Psoas muscle (tissue), 8 donors: Measurements from ENCODE around the gene PRKCH. TPM values are rescaled to one million over a fixed set of nuclear protein-coding genes. Genes with fewer than 3 reads are reported as not detected.
A peak's percentile ranks its signal among the peaks of the same experiment; 100 is the strongest.

Experiments used
- ATAC-seq, 4 donors: fragments of 200-7000 bp; cut with Tn5 transposase; one replicate each; pipeline ENCODE4 v1.9.1; 2020; ENCODE audit warnings: moderate library complexity in 3 of 4, mild to moderate bottlenecking in 2 of 4
- DNase-seq, 2 donors: peaks; one replicate each; pipeline ENCODE4 v3.0.0-alpha.2; 2020
- H3K27ac ChIP-seq: fragments of 200-600 bp; one replicate; pipeline ENCODE4 v1.8.0; 2022
- H3K27me3 ChIP-seq, 3 donors: fragments of 200-600 bp in 1 of 3; one replicate each; pipeline versions ENCODE4 v1.6.1 to v1.8.0; 2013 to 2022; ENCODE audit warnings: low read length in 2 of 3, mild to moderate bottlenecking in 2 of 3, moderate library complexity in 1 of 3; ENCODE audit not compliant: insufficient read depth in 3 of 3
- H3K36me3 ChIP-seq, 2 donors: fragments of 200-600 bp in 1 of 2; one replicate each; pipeline versions ENCODE4 v1.6.1 to v1.8.0; 2013 to 2022; ENCODE audit warnings: low read depth in 1 of 2, mild to moderate bottlenecking in 1 of 2, moderate library complexity in 1 of 2; ENCODE audit not compliant: insufficient read depth in 1 of 2
- H3K4me1 ChIP-seq: fragments of 200-600 bp; one replicate; pipeline ENCODE4 v1.8.0; 2022
- H3K4me3 ChIP-seq: fragments of 200-600 bp; one replicate; pipeline ENCODE4 v1.8.0; 2022; ENCODE audit warnings: mild to moderate bottlenecking
- H3K9me3 ChIP-seq: fragments of 200-600 bp; one replicate; pipeline ENCODE4 v1.8.0; 2022
- WGBS, 3 donors: extraction: QIAGEN DNeasy Blood & Tissue Kit; methylation state at CpG; one replicate each; pipeline versions ENCODE4 v1.1.6 to v1.1.7; 2013; 5-methylcytosine and 5-hydroxymethylcytosine counted together
- intact Hi-C, 2 donors: fragments of 100-400 bp; cut with DNase I; formaldehyde crosslinking; loops; one replicate each; pipeline versions ENCODE4 v1.11.0 to v1.14.2; 2022
- polyA plus RNA-seq, 3 donors: library from polyadenylated mRNA; stranded (reverse); fragments of 200-250 nt; gene quantifications; one replicate each; pipeline ENCODE4 v1.2.3, GENCODE V29; 2013
- total RNA-seq, 4 donors: library from RNA; stranded (reverse); fragmentation: NEBNext Ultra II Directional in 2 of 4; extraction: Animal tissue kit (Norgen Biotek cat#: 25700) in 2 of 4; gene quantifications; one replicate each; pipeline versions ENCODE4 v1.2.1 to v1.2.4, GENCODE V29; 2021 to 2023
- TF ChIP-seq, protein P1 (sequence below): fragments of 200-600 bp; IDR thresholded peaks from one replicate; pipeline ENCODE4 v1.8.0; 2022; ENCODE audit warnings: antibody characterized with exemption
- donor health status: healthy with polysubstance abuse.
- donor health status: DM: no; HTN: no; CAD: no; lungs with moderate emphysema.
- donor health status: Bipolar disorder and iron deficiency.
- donor health status: healthy.
- donor health status: DM: yes; HTN: yes; CAD: no.
- donor health status: DM: no; HTN: no; CAD: no.
- donor health status: DM: no; HTN: no; CAD: no.
- donor health status: DM: yes; HTN: yes; CAD: no.

PRKCH gene
- total and polyA plus RNA-seq, 7 donors: 5.9 to 17.9 (median 11.1) TPM

DNA sequence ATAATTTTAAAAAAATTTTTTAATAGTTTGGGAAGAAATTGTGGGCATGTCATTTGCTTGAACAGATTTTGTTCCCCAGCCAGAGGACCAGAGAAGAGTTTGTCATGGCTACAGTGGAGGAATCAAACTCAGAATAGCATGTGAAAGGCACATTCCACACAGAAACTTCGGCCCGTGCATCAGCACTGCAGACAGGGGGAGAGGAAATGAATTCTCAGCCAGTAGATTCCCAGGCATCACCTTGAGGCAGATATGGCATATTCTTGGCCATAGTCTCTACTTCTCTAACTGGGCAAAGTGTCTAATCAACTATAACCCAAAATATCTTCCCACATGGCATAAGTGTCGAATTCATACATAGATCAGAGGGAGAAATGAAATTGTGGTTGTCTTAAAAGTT, 153.3 kb downstream of the PRKCH start:
- peaks cover 46% of the 10 kb centered on the region for H3K4me1 ChIP-seq
- WGBS, 3 donors: 55 to 69% (median 65%) methylated on average over 3 of the region's 3 CpGs
- intact Hi-C loops: loop anchor here (5.0 kb wide), 3 partner anchors 88 to 288 kb away; partner anchors contain the start of gene SNAPC1 (in 1 of the 2)
- peak overlapping the region; percentile 13 for H3K27ac ChIP-seq
- H3K4me3 ChIP-seq: no peak overlapping the region
- H3K9me3 ChIP-seq: no peaks in the 10 kb centered on the region
- ATAC-seq (no peak), DNase-seq (no peak)
- no peaks in the 10 kb centered on the region for H3K36me3 ChIP-seq
- TF ChIP-seq, protein P1, sequence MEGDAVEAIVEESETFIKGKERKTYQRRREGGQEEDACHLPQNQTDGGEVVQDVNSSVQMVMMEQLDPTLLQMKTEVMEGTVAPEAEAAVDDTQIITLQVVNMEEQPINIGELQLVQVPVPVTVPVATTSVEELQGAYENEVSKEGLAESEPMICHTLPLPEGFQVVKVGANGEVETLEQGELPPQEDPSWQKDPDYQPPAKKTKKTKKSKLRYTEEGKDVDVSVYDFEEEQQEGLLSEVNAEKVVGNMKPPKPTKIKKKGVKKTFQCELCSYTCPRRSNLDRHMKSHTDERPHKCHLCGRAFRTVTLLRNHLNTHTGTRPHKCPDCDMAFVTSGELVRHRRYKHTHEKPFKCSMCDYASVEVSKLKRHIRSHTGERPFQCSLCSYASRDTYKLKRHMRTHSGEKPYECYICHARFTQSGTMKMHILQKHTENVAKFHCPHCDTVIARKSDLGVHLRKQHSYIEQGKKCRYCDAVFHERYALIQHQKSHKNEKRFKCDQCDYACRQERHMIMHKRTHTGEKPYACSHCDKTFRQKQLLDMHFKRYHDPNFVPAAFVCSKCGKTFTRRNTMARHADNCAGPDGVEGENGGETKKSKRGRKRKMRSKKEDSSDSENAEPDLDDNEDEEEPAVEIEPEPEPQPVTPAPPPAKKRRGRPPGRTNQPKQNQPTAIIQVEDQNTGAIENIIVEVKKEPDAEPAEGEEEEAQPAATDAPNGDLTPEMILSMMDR: no peak
- H3K27me3 ChIP-seq: no peaks in the 10 kb centered on the region

DNA sequence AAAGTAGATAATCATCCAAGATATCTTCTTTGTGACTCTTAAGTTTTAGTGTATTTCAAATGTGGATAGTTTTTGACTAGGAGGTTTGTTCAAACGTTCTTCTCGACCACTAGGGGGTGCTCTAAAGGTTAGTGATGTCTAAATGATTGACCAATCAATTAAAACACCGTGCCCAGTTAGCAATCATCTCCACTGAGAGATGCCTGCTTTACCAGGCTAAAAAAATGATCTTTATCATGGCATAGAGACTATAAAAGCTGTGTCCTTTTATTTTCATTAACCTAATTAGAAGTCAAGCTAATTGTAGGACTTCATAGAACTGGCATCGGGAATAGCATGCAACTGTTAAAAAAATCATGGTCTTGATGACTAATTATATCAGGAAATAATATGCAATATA, 153.9 kb downstream of the PRKCH start:
- ATAC-seq (peak in 3 of 4 donors; percentile 47 to 73 (median 52)), DNase-seq (no peak)
- peak overlapping the region; percentile 81 for H3K27ac ChIP-seq
- 23 to 24% (median 23%) methylated on average over 4 of the region's 4 CpGs for WGBS, 3 donors
- intact Hi-C loops: loop anchor here in 1 of 2 donors (5.0 kb wide), 2 partner anchors 87 to 287 kb away; partner anchors contain the start of gene SNAPC1
- no peak overlapping the region for H3K4me3 ChIP-seq
- H3K27me3 ChIP-seq: no peaks in the 10 kb centered on the region
- H3K9me3 ChIP-seq: no peaks in the 10 kb centered on the region
- H3K4me1 ChIP-seq: peaks cover 45% of the 10 kb centered on the region
- TF ChIP-seq, protein P1: peak; percentile 79
- no peaks in the 10 kb centered on the region for H3K36me3 ChIP-seq

DNA sequence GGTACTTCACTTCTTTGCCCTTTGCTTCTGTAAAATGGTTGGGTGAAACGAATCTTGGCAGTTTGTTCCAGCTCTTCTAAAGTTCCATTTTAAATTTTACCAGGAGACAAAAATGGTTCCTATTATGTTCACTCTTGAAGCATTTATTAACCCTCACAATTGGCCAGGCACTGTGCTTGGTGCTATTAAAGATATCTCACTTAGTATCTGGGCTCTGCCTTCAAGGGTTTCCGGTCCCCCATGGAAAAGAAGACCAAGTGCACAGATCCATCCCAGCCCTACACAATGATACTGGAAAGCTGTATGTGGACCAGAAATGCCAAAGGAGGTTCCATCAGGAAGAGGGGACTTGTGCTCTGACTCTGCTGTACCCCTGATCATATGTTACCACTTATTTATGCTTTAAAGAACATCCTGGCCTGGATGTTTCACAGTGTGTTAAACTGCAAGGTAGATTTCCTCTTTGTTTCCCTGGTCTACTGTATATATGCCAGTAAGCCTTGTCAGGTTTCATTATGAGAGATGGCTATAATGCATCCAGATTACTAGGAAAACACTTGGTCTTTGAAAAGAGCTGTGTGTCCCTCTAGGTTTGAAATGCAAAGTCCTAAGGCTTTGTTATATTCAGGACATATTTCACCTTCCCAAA, 154.8 kb downstream of the PRKCH start:
- TF ChIP-seq, protein P1: no peak
- H3K4me1 ChIP-seq: peaks cover 36% of the 10 kb centered on the region
- DNase-seq (no peak), ATAC-seq (no peak)
- intact Hi-C loops: loop anchor here in 1 of 2 donors (5.0 kb wide), 2 partner anchors 86 to 286 kb away; partner anchors contain the start of gene SNAPC1
- WGBS, 3 donors: 78 to 84% (median 84%) methylated on average over 2 of the region's 2 CpGs
- no peaks in the 10 kb centered on the region for H3K9me3 ChIP-seq
- no peaks in the 10 kb centered on the region for H3K27me3 ChIP-seq
- no peaks in the 10 kb centered on the region for H3K36me3 ChIP-seq
- peak overlapping the region; percentile 81 for H3K27ac ChIP-seq
- H3K4me3 ChIP-seq: no peak overlapping the region

DNA sequence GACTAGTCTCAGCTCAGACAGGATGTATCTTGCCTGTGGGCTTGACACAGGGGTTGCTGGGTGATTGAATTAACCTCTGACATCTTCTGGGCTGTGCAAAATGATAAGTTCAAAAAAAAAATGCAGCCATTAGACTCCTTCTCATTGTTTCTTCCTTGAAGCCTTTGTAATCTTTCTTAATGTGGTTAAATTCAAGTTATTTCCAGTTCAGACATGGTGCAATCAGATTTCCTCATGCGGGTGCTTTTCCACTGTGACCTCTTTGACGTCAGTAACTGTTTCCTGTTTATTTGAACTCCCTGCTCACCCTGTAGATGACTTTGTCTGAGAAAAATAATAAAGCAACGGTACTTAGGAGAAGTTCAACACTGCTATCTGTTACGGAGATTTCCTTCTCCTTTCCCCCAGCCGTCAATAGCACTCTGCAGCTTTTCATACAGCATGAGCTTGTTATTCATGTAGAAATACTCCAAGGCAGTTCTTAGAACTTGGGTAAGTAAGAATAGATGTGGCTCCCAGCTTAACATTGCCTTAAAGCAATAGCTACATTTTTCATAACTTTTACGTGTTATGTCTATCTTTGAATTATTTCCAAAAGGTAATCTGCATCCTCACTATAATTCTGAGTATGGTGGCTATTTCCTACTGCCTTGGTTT, 155.5 kb downstream of the PRKCH start:
- Histone ChIP-seq H3K9me3 (no peaks in the 10 kb centered on the region), H3K27ac (peak overlapping the region; percentile 81), H3K36me3 (no peaks in the 10 kb centered on the region), H3K4me1 (peaks cover 29% of the 10 kb centered on the region), H3K4me3 (no peak overlapping the region), H3K27me3 (no peaks in the 10 kb centered on the region)
- no peak for DNase-seq
- intact Hi-C loops: loop anchor here in 1 of 2 donors (5.0 kb wide), 2 partner anchors 85 to 285 kb away; partner anchors contain the start of gene SNAPC1
- ATAC-seq: peak; percentile 35 to 69 (median 52)
- TF ChIP-seq, protein P1: no peak
- 28 to 44% (median 32%) methylated on average over 6 of the region's 6 CpGs for whole genome bisulfite sequencing, 3 donors
